ENCODE measurements around the gene GJB4.

Gene GJB4

GRCh38 chr1:34778381-34778780 lies 18.8 kb downstream of the GJB4 start:
- DNase-seq (ENCODE audit: low read depth): no peak

DNA sequence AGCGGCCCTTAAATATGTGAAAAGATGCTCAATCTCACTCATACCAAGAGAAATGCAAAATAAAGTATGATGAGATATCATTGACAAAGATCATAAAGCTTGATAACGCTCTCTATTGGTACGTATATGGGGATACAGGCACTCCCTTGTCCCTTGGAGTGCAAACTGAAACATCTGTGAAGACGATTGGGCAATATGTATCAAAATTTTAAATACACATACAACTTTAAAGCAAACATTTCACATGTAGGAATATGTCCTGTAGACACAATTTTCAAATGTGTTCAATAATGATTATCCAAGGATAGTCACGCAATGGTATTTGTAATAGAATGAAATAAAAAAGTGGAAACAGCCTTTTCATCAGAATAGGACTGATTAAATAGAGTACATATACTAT lies 19.5 kb downstream of the GJB4 start:
- DNase-seq (ENCODE audit: low read depth): no peak

DNA sequence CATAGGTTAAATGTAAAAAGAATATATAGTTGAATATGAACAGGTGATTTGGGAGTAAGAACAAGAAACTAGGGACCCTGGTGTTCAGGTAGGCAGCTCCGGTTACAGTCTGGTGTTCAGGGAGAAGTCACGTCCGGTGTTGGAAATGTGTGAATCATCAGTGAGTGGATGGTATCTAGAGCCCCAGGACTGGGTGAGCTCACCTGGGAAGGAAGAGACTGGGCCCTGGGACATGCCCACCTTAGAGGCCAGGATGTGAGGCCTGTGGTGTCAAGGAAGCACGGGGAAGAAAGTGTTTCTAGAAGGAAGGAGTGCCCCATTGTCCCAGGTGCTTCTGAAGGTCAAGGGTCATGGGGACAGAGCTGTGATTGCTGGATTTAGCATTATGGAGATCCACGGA lies 20.0 kb downstream of the GJB4 start:
- no peak for DNase-seq (ENCODE audit: low read depth)

- DNase-seq (ENCODE audit: low read depth): no peak
Observed at GRCh38 chr1:34779962-34780361, 20.4 kb downstream of the GJB4 start.

- no peak for DNase-seq (ENCODE audit: low read depth)
Observed at GRCh38 chr1:34780528-34780927, 21.0 kb downstream of the GJB4 start.

- DNase-seq (ENCODE audit: low read depth): no peak
Observed at GRCh38 chr1:34781071-34781843, 21.7 kb downstream of the GJB4 start, which contains the start of gene GJB3. Gene GJB3 (plus strand): TSS chr1:34781214. CDS start chr1:34784763, 3,549 bp downstream.

DNA sequence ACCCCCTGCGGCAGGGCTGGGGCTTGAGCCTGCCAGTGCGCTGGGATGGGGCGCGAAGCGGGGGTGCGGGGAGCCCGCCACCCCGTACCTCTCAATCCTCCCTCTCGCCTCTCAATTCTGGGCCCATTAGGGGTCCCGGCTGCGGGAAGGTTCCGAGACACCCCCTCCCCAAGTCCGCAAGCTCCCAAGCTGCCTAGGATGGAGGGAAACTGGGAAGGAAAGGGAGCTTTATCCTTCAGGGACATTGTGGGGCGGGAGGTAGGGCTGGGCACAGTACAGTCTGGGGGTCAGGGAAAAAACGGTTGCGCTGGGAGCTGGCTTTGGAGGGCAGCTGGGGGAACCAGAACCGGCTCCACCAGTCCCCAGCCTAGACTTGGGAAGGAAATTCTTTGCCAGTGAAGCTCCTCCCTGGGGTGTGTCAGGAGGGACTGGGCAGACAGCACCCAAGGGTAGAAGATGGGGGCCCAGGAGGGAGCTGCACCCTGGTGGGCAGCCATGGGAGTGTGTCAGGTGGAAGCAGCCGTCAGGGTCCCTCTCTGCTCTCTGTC lies 22.4 kb downstream of the GJB4 start:
- no peak for DNase-seq (ENCODE audit: low read depth)

GRCh38 chr1:34784751-34785221 lies 25.2 kb downstream of the GJB4 start:
- DNase-seq (ENCODE audit: low read depth): no peak

GRCh38 chr1:34785231-34785874 lies 25.8 kb downstream of the GJB4 start:
- DNase-seq (ENCODE audit: low read depth): no peak

DNA sequence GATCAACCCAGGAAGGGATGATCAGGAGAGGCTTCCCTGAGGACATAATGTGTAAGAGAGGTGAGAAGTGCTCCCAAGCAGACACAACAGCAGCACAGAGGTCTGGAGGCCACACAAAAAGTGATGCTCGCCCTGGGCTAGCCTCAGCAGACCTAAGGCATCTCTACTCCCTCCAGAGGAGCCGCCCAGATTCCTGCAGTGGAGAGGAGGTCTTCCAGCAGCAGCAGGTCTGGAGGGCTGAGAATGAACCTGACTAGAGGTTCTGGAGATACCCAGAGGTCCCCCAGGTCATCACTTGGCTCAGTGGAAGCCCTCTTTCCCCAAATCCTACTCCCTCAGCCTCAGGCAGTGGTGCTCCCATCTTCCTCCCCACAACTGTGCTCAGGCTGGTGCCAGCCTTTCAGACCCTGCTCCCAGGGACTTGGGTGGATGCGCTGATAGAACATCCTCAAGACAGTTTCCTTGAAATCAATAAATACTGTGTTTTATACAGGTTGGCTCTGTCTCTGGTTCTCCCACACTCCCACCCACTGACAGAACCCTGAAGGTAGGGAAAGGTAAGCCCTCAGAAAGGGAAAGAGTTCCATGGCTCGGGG lies 26.4 kb downstream of the GJB4 start:
- DNase-seq (ENCODE audit: low read depth): no peak

DNA sequence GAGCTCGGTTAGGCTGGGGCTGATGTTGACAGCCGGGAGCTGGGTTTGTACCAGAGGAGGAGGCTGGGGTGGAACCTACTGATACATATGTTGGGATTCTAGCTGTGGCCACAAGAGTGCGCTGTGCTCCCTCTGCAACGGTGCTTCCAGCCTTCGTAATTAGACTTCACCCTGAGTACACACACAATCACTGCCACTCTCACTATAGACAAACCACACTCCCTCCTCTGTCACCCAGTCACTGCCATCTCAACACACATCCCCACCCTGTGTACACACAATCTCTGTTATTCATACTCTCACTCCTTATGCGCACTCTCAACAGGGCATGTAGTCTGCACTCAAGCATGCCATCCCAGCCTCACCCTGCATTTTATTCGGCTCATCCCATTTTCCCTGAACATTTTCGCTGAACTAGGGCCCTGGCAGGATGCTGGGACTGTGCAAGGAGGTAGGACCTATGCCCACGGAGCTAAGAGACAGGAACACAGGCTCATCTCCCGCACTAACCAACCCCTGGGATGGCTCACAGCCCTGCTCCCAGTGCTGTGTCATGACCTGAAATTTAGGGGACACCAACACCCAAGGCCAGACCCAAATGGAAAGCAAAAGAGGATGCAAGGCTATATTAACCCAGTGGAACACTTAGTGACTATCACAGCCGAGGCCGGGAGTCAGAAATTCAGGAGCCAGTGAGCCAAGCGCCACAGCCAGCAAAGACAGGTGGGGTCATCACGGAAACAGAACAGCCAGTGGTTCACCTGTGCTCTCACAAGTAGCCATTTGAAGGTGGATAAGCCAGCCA lies 27.2 kb downstream of the GJB4 start:
- DNase-seq (ENCODE audit: low read depth): no peak

- no peak for DNase-seq (ENCODE audit: low read depth)
Observed at GRCh38 chr1:34787461-34788420, 28.2 kb downstream of the GJB4 start.

DNA sequence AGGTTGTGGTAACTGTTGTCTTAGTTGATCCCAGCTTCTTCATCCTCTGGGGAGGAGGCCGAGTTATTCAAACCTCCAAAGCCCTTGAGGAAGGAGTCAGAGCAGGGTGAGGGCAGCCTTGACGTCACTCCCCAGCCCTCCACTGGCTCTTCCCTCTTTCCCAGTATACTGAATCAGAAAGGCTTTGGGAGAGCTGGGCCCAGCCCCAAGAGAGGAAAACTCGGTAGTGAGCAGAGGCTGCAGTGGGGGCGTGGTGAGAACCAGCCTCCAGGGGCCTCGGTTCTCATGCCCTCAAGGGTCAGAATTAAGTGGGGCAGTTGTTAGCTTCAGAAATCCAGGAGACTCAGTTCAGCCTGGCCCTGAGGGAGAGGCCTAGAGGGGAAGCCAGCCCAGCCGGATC lies 31.4 kb downstream of the GJB4 start:
- no peak for DNase-seq (ENCODE audit: low read depth)

DNA sequence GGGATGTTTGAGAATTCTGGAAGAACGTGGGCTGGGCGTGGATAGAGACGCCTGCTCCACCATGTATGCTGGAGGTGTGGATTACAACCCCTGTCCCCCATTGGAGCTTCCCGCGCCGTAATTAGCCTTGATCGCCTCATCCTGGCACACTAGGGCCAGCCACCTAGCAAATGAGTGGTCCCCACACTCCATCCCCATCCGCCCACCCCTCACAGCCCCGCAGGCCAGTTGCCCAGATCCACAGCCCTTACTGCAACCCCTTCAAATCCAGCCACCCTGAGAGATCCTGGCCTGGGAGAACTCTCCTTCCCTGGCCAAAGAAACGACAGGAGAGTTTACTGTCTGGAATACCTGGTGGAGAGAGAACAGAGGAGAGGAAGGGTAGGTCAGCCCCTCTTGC lies 32.9 kb downstream of the GJB4 start:
- DNase-seq (ENCODE audit: low read depth): no peak

- no peak for DNase-seq (ENCODE audit: low read depth)
Observed at GRCh38 chr1:34792868-34793727, 33.6 kb downstream of the GJB4 start, which contains the start of gene GJA4. Gene GJA4 (plus strand): TSS chr1:34792999. CDS start chr1:34794214, 1,215 bp downstream.

GRCh38 chr1:34794001-34794789 lies 34.7 kb downstream of the GJB4 start:
- no peak for DNase-seq (ENCODE audit: low read depth)

DNA sequence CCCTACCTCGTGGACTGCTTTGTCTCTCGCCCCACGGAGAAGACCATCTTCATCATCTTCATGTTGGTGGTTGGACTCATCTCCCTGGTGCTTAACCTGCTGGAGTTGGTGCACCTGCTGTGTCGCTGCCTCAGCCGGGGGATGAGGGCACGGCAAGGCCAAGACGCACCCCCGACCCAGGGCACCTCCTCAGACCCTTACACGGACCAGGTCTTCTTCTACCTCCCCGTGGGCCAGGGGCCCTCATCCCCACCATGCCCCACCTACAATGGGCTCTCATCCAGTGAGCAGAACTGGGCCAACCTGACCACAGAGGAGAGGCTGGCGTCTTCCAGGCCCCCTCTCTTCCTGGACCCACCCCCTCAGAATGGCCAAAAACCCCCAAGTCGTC lies 35.2 kb downstream of the GJB4 start:
- no peak for DNase-seq (ENCODE audit: low read depth)

GRCh38 chr1:34795916-34796315 lies 36.4 kb downstream of the GJB4 start:
- DNase-seq (ENCODE audit: low read depth): no peak

- DNase-seq (ENCODE audit: low read depth): no peak
Observed at GRCh38 chr1:34796990-34797389, 37.5 kb downstream of the GJB4 start.

Measured in HS-5 (cell line).